ENCODE data around the gene C12orf56.
"Not testable (repeated sequence)": the region's sequence is repeated elsewhere in the genome, so short reads cannot be mapped to it uniquely, and the experiment has no call there.

Gene C12orf56

GRCh38 chr12:64387197-64387816 lies 3.3 kb downstream of the C12orf56 start:
- FAIRE-seq: no peak

GRCh38 chr12:64385468-64385867 lies 5.1 kb downstream of the C12orf56 start:
- FAIRE-seq: no peak
- no peak for DNase-seq (ENCODE audit: extremely low spot score, insufficient read length, low read depth)

More at GRCh38 chr12:64387197-64387816, 3.3 kb downstream of the C12orf56 start:
- no peak for DNase-seq (ENCODE audit: extremely low spot score, insufficient read length, low read depth)

- no peak for DNase-seq (ENCODE audit: extremely low spot score, insufficient read length, low read depth)
- no peak for FAIRE-seq
Measured at GRCh38 chr12:64385019-64385418, 5.5 kb downstream of the C12orf56 start.

GRCh38 chr12:64383675-64384074 lies 6.9 kb downstream of the C12orf56 start:
- no peak for DNase-seq (ENCODE audit: extremely low spot score, insufficient read length, low read depth)
- no peak for FAIRE-seq

GRCh38 chr12:64362721-64363305 lies 27.7 kb downstream of the C12orf56 start:
- FAIRE-seq (no peak), DNase-seq (ENCODE audit: extremely low spot score, insufficient read length, low read depth) (no peak)

- not testable (repeated sequence) for DNase-seq (ENCODE audit: extremely low spot score, insufficient read length, low read depth); FAIRE-seq
Measured at GRCh38 chr12:64361173-64361572, 29.4 kb downstream of the C12orf56 start.

- not testable (repeated sequence) for DNase-seq (ENCODE audit: extremely low spot score, insufficient read length, low read depth); FAIRE-seq
Measured at GRCh38 chr12:64356209-64356608, 34.3 kb downstream of the C12orf56 start.

- no peak for DNase-seq (ENCODE audit: extremely low spot score, insufficient read length, low read depth)
- FAIRE-seq: no peak
Measured at GRCh38 chr12:64352181-64352580, 38.4 kb downstream of the C12orf56 start.

GRCh38 chr12:64351265-64351664 lies 39.3 kb downstream of the C12orf56 start:
- DNase-seq (ENCODE audit: extremely low spot score, insufficient read length, low read depth) (no peak), FAIRE-seq (no peak)

- FAIRE-seq (no peak), DNase-seq (ENCODE audit: extremely low spot score, insufficient read length, low read depth) (no peak)
Measured at GRCh38 chr12:64347630-64348029, 42.9 kb downstream of the C12orf56 start.

- not testable (repeated sequence) for FAIRE-seq; DNase-seq (ENCODE audit: extremely low spot score, insufficient read length, low read depth)
Measured at GRCh38 chr12:64344631-64345030, 45.9 kb downstream of the C12orf56 start.

GRCh38 chr12:64340546-64340945 lies 50.0 kb downstream of the C12orf56 start:
- not testable (repeated sequence) for DNase-seq (ENCODE audit: extremely low spot score, insufficient read length, low read depth); FAIRE-seq

GRCh38 chr12:64335886-64336466 lies 54.6 kb downstream of the C12orf56 start:
- FAIRE-seq (no peak), DNase-seq (ENCODE audit: extremely low spot score, insufficient read length, low read depth) (no peak)

- FAIRE-seq: no peak
- no peak for DNase-seq (ENCODE audit: extremely low spot score, insufficient read length, low read depth)
Measured at GRCh38 chr12:64332938-64333337, 57.6 kb downstream of the C12orf56 start.

- DNase-seq (ENCODE audit: extremely low spot score, insufficient read length, low read depth): no peak
Measured at GRCh38 chr12:64332296-64332695, 58.3 kb downstream of the C12orf56 start.

GRCh38 chr12:64329031-64329710 lies 61.4 kb downstream of the C12orf56 start:
- DNase-seq (ENCODE audit: extremely low spot score, insufficient read length, low read depth); FAIRE-seq: not testable (repeated sequence)

More at GRCh38 chr12:64332296-64332695, 58.3 kb downstream of the C12orf56 start:
- no peak for FAIRE-seq

GRCh38 chr12:64325055-64325454 lies 65.5 kb downstream of the C12orf56 start:
- DNase-seq (ENCODE audit: extremely low spot score, insufficient read length, low read depth): no peak

GRCh38 chr12:64323476-64324225 lies 66.9 kb downstream of the C12orf56 start:
- no peak for DNase-seq (ENCODE audit: extremely low spot score, insufficient read length, low read depth)
- FAIRE-seq: no peak

More at GRCh38 chr12:64325055-64325454, 65.5 kb downstream of the C12orf56 start:
- no peak for FAIRE-seq

GRCh38 chr12:64323006-64323405 lies 67.6 kb downstream of the C12orf56 start:
- FAIRE-seq (no peak), DNase-seq (ENCODE audit: extremely low spot score, insufficient read length, low read depth) (no peak)

GRCh38 chr12:64320611-64321010 lies 69.9 kb downstream of the C12orf56 start:
- no peak for DNase-seq (ENCODE audit: extremely low spot score, insufficient read length, low read depth)
- no peak for FAIRE-seq

Data from GM18507 (cell line).